ENCODE results near the gene TEX50. TPM values are rescaled to one million over a fixed set of nuclear protein-coding genes. Genes with fewer than 3 reads are reported as not detected.
"Not testable (repeated sequence)": the region's sequence is repeated elsewhere in the genome, so short reads cannot be mapped to it uniquely, and the experiment has no call there.

Gene TEX50
- total and polyA plus RNA-seq, 8 donors, result not detected

DNA sequence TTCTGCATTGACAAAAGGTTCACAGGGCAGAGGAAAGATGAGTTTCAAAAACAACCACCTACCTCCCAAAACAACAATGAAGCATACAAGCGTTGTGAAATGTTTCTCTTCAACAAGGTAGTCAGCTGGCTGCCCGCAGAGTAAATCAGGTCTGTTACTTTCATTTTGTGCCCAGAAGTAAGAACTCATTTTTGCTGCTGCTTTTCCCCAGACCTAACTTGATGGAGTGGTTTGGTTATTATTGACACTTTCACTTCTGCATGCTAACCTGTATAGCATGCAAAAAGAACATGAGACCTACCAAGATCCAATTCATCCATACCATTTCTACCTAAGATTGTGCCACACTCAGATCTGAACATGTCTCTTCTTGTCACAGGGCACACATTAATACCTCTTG lies 33.5 kb upstream of the TEX50 start:
- no peak for DNase-seq
- H3K36me3 ChIP-seq, result no peaks in the 10 kb centered on the region
- H3K4me1 ChIP-seq, result no peaks in the 10 kb centered on the region
- H3K27me3 ChIP-seq, result no peaks in the 10 kb centered on the region
- no peak overlapping the region for H3K4me3 ChIP-seq
- WGBS, 5 donors, result 69 to 94% (median 88%) methylated on average over 2 of the region's 2 CpGs
- H3K27ac ChIP-seq, result no peak overlapping the region
- intact Hi-C loops (cut with DNase I; ENCODE audit: low total_unique reads), result no loop called here
- TF ChIP-seq POLR2A (IDR thresholded peaks at IDR 0.05) (no peak), EP300 (IDR thresholded peaks at IDR 0.05) (no peak), POLR2AphosphoS5 (IDR thresholded peaks at IDR 0.05) (no peak)
- TF ChIP-seq, protein P1, sequence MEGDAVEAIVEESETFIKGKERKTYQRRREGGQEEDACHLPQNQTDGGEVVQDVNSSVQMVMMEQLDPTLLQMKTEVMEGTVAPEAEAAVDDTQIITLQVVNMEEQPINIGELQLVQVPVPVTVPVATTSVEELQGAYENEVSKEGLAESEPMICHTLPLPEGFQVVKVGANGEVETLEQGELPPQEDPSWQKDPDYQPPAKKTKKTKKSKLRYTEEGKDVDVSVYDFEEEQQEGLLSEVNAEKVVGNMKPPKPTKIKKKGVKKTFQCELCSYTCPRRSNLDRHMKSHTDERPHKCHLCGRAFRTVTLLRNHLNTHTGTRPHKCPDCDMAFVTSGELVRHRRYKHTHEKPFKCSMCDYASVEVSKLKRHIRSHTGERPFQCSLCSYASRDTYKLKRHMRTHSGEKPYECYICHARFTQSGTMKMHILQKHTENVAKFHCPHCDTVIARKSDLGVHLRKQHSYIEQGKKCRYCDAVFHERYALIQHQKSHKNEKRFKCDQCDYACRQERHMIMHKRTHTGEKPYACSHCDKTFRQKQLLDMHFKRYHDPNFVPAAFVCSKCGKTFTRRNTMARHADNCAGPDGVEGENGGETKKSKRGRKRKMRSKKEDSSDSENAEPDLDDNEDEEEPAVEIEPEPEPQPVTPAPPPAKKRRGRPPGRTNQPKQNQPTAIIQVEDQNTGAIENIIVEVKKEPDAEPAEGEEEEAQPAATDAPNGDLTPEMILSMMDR (IDR thresholded peaks at IDR 0.05), result no peak
- peaks cover 0 to 4% (median 0%) of the 10 kb centered on the region in 4 donors for H3K9me3 ChIP-seq

DNA sequence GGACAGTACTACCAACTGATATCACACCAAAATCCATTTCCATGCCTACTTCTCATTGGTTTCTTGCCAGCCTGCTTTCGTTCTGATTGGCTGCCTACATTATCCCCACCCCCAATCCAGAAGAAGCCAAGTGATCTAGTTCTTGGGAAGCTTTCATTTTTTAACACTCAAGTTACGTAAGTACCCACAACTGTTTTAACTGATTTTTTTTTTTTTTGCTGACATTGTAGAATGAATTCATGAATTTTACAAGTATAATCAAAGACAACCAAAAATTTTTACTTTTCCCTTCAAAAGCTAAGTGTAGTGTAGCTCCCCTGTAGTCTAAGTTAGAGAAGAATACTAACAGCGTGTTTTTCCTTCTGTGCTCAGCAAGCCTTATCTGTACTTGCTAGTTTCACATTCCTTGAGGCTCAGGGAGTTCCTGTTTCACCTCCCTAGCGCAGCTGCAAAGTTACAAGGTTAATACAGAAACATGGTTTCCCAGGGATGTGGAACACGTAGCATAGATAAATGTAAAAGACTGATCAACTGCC lies 32.0 kb upstream of the TEX50 start, which contains the start of gene SLC9C2:
Gene SLC9C2, minus strand, starts transcription at position 17 of the 536 bp plus-strand sequence. CDS start 1,296 bp downstream, outside the sequence.
- Histone ChIP-seq H3K36me3 (no peaks in the 10 kb centered on the region), H3K4me1 (no peaks in the 10 kb centered on the region), H3K27me3 (no peaks in the 10 kb centered on the region), H3K4me3 (peak within 1 kb of the TSS; percentile 9 to 31 (median 26)), H3K27ac (peak within 1 kb of the TSS; percentile 16 to 74 (median 63)), H3K9me3 (no peaks in the 10 kb centered on the region)
- WGBS, 5 donors, result 19 to 31% (median 26%) methylated on average over 5 of the region's 5 CpGs
- intact Hi-C loops (cut with DNase I; ENCODE audit: low total_unique reads), result no loop called here
- TF ChIP-seq POLR2A (IDR thresholded peaks at IDR 0.05), result no peak
- TF ChIP-seq POLR2AphosphoS5 (IDR thresholded peaks at IDR 0.05), result peak in 1 of 3 donors; percentile 23
- DNase-seq, result peak; percentile 46 to 74

DNA sequence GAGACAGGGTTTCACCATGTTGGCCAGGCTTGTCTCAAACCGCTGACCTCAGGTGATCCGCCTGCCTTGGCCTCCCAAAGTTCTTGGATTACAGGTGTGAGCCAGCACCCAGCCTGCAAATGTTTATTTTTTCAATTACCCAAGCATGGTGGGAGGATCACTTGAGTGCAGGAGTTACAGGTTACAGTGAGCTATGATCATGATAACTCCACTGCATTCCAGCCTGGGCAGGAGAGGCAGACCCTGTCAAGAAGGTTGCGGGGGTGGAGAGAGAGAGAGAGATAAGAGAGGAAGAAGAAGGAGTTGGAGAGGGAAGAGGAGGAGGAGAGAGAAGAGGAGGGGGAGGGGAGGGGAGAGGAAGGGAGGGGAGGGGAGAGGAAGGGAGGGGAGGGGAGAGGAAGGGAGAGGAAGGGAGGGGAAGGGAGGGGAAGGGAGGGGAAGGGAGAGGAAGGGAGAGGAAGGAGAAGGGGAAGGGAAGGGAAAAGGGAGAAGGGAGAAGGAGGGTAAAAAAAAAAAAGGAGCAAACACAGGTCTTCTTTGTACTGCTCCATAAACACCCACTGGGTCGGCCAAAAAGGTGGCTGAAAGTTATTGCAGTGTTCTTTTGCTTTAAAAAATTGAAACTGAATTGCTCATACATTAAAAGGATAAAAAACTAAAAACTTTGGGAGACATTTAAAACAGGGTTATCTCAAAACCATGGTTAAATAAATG lies 26.5 kb upstream of the TEX50 start:
- intact Hi-C loops (cut with DNase I; ENCODE audit: low total_unique reads), result no loop called here
- Histone ChIP-seq H3K36me3 (no peaks in the 10 kb centered on the region), H3K9me3 (no peaks in the 10 kb centered on the region), H3K27me3 (no peaks in the 10 kb centered on the region), H3K4me3 (no peak overlapping the region), H3K4me1 (no peaks in the 10 kb centered on the region), H3K27ac (no peak overlapping the region)
- DNase-seq, result no peak
- 72 to 90% (median 81%) methylated on average over 4 of the region's 4 CpGs for WGBS, 5 donors
- TF ChIP-seq POLR2AphosphoS5 (IDR thresholded peaks at IDR 0.05) (no peak), EP300 (IDR thresholded peaks at IDR 0.05) (no peak), POLR2A (IDR thresholded peaks at IDR 0.05) (no peak)
- TF ChIP-seq, protein P1 (IDR thresholded peaks at IDR 0.05), result no peak

DNA sequence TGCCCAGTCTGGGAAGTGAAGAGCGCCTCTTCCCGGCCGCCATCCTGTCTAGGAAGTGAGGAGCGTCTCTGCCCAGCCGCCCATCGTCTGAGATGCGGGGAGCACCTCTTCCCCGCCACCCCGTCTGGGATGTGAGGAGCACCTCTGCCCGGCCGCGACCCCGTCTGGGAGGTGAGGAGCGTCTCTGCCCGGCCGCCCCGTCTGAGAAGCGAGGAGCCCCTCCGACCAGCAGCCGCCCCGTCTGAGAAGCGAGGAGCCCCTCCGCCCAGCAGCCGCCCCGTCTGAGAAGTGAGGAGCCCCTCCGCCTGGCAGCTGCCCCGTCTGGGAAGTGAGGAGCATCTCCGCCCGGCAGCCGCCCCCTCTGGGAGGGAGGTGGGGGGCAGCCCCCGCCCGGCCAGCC lies 22.1 kb upstream of the TEX50 start:
- DNase-seq; H3K27me3 ChIP-seq; H3K4me3 ChIP-seq; H3K4me1 ChIP-seq; H3K9me3 ChIP-seq; H3K36me3 ChIP-seq; H3K27ac ChIP-seq; intact Hi-C loops (cut with DNase I; ENCODE audit: low total_unique reads): not testable (repeated sequence)
- WGBS, 5 donors, result 92 to 96% (median 94%) methylated on average over 4 to 32 of the region's 32 CpGs

DNA sequence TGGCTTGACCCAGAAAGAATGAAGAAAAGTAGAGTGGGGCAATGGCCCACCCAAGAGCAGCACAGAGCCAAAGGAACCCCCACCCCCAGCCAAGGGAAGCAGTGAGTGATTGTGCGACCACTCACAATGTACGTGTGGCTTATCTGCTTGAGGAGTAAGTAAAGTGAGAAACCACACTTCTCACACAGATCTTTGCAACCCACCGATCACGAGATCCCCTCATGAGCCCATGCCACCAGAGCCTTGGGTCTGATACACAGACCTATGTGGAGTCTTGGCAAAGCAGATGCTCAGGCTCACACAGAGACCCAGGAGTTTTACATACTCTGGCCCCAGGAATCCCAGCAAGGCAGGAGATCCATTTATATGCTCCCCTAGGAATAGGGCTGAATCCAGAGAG lies 18.3 kb upstream of the TEX50 start:
- Histone ChIP-seq H3K4me1 (no peaks in the 10 kb centered on the region), H3K9me3 (peaks cover 5 to 27% (median 19%) of the 10 kb centered on the region in 4 donors), H3K27ac (no peak overlapping the region), H3K36me3 (no peaks in the 10 kb centered on the region), H3K27me3 (no peaks in the 10 kb centered on the region), H3K4me3 (no peak overlapping the region)
- 81 to 88% (median 86%) methylated on average over 4 of the region's 4 CpGs for WGBS, 5 donors
- TF ChIP-seq, protein P1 (IDR thresholded peaks at IDR 0.05), result no peak
- TF ChIP-seq POLR2A (IDR thresholded peaks at IDR 0.05), result no peak
- TF ChIP-seq EP300 (IDR thresholded peaks at IDR 0.05), result no peak
- no peak for TF ChIP-seq POLR2AphosphoS5 (IDR thresholded peaks at IDR 0.05)
- intact Hi-C loops (cut with DNase I; ENCODE audit: low total_unique reads), result no loop called here
- DNase-seq, result no peak
